Bronchial epithelial cell (primary cell): ENCODE measurements around the gene MME. TPM values are rescaled to one million over a fixed set of nuclear protein-coding genes. Genes with fewer than 3 reads are reported as not detected.
"Not testable (repeated sequence)": the region's sequence is repeated elsewhere in the genome, so short reads cannot be mapped to it uniquely, and the experiment has no call there.

ENCODE experiments used
- DNase-seq: peaks from one replicate; pipeline ENCODE4 v3.0.0-alpha.2; 2010; ENCODE audit warnings: low read depth
- FAIRE-seq: peaks from 2 replicates; lab custom pipeline; 2011; peaks lifted over from hg19 to GRCh38; lab: Jason Lieb, UNC
- H3K27me3 ChIP-seq: 2 replicates; pipeline ENCODE4 v1.5.1; 2011; ENCODE audit warnings: low read length; ENCODE audit not compliant: control insufficient read depth, insufficient read depth
- H3K36me3 ChIP-seq: 2 replicates; pipeline ENCODE4 v1.5.1; 2011; ENCODE audit warnings: low read length; ENCODE audit not compliant: control insufficient read depth, insufficient read depth
- H3K4me3 ChIP-seq: 2 replicates; pipeline ENCODE4 v1.5.1; 2011; ENCODE audit warnings: mild to moderate bottlenecking, low read depth, low read length, control low read depth
- total RNA-seq: library from RNA; depleted of rRNA; stranded (reverse); fragments of >200 nt; gene quantifications from 2 replicates; pipeline ENCODE4 v1.2.1, GENCODE V29; 2014
- TF ChIP-seq, protein P1 (sequence below): IDR thresholded peaks from 2 replicates; pipeline ENCODE4 v1.5.1; 2011; ENCODE audit warnings: mild to moderate bottlenecking, moderate library complexity, low read length, control low read depth, inconsistent platforms; ENCODE audit not compliant: insufficient read depth, severe bottlenecking

The MME gene
- total RNA-seq, 1 donor from 2014 or later = 25.3 TPM

DNA sequence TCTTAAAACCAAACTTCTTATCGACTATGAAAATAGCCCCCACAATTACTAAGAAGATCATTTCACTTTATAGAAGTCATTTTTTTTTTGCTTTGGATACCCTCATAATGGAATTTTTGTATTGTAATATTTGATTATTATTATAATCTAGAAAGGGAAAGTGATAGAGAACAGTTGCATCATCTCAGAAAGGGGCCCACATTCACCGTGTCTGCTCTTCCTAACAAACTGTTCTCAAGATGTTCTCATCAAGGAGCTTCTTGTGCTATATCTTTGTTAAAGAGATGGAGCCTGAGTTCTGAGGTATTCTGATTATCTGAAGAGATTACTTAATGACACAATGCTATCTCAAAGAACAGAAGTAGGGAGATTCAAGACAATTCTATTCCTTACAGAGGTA, 49.3 kb downstream of the MME start:
- Histone ChIP-seq H3K27me3 (no peaks in the 10 kb centered on the region), H3K4me3 (no peak overlapping the region), H3K36me3 (no peaks in the 10 kb centered on the region)
- DNase-seq (no peak), FAIRE-seq (no peak)
- TF ChIP-seq, protein P1, sequence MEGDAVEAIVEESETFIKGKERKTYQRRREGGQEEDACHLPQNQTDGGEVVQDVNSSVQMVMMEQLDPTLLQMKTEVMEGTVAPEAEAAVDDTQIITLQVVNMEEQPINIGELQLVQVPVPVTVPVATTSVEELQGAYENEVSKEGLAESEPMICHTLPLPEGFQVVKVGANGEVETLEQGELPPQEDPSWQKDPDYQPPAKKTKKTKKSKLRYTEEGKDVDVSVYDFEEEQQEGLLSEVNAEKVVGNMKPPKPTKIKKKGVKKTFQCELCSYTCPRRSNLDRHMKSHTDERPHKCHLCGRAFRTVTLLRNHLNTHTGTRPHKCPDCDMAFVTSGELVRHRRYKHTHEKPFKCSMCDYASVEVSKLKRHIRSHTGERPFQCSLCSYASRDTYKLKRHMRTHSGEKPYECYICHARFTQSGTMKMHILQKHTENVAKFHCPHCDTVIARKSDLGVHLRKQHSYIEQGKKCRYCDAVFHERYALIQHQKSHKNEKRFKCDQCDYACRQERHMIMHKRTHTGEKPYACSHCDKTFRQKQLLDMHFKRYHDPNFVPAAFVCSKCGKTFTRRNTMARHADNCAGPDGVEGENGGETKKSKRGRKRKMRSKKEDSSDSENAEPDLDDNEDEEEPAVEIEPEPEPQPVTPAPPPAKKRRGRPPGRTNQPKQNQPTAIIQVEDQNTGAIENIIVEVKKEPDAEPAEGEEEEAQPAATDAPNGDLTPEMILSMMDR = no peak

DNA sequence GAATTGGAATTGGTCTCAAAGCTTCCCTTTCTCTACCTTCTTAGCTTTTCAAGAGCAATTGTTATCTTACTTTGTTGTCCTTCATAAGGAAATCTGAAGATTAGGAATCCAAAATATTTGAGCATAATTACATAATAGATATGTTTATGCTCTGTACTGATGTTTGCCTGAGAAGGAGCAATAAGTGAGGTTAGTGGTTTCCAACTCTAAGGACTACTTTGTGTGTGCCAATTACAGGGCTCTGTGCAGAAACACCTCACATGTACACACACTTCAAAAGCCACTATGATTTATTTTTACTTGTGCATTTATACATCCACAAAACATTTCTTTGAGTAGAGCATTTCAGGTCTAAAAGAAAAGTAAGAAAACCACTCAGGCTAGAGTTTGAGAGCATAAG, 49.9 kb downstream of the MME start:
- FAIRE-seq = no peak
- Histone ChIP-seq H3K4me3 (no peak overlapping the region), H3K36me3 (no peaks in the 10 kb centered on the region), H3K27me3 (no peaks in the 10 kb centered on the region)
- DNase-seq = no peak
- TF ChIP-seq, protein P1 = no peak

DNA sequence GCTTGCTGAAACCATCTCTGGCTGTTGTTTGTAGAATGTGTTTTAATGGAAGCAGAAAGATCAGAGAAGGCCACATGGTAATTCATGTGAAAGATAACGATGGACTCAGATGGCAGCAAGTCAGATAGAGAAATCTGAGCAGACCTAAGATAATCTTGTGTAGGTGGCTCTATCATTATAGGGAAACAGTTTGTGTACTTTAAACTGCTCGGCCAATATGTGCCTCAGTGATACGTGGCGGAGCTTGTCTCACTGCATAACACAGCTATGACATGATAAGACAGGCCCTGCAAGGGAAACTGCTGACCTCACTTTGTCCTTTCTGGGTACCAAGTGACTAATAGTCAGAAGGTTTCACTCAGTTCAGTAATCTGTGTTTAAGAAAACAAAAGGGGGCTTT, 51.0 kb downstream of the MME start:
- H3K36me3 ChIP-seq = no peaks in the 10 kb centered on the region
- H3K4me3 ChIP-seq = no peak overlapping the region
- no peak for FAIRE-seq
- H3K27me3 ChIP-seq = no peaks in the 10 kb centered on the region
- DNase-seq = peak; percentile 98
- TF ChIP-seq, protein P1 = no peak

DNA sequence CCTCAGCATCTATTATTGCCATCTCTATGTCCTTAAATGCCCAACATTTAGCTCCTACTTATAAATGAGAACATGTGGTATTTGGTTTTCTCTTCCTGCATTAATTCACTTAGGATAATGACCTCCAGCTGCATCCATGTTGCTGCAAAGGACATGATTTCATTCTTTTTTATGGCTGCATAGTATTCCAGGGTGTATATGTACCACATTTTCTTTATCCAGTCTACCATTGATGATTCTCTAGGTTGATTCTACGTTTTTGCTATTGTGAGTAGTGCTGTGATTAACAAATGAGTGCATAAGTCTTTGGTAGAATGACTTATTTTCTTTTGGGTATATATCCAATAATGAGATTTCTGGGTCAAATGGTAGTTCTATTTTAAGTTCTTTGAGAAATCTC, 54.2 kb downstream of the MME start:
- not testable (repeated sequence) for H3K27me3 ChIP-seq, DNase-seq, H3K4me3 ChIP-seq, FAIRE-seq, H3K36me3 ChIP-seq

DNA sequence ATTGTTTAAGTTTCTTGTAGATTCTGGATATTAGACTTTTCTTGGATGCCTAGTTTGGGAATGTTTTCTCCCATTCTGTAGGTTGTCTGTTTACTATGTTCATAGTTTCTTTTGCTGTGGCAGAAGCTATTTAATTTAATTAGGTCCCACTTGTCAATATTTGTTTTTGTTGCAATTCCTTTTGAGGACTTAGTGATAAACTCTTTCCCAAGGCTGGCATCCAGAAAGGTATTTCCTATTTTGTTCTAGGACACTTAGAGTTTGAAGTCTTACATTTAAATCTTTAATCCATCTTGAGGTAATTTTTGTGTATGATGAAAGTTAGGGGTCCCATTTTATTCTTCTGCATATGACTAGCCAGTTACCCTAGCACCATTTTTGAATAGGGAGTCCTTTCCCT, 54.9 kb downstream of the MME start:
- DNase-seq (no peak), FAIRE-seq (no peak)
- TF ChIP-seq, protein P1 = no peak

DNA sequence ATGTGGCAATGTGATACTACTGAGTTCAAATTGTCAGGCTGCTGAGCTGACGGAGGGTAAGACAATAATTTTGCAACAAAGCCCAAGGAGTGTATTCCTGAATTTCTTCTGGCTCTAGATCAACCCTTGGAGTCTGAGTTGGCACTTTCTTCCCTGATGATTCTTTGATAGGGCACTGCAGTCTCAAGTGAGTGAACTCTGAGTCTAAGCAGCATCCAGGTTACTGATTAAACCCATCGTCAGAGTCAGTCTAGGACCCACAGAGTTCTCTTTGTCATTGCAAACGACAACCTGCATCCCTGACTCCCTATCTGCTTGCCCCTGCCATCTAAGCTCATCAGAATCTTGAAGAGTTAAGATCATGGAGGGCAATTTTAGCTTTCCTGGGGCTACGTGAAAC, 58.6 kb downstream of the MME start:
- DNase-seq (no peak), FAIRE-seq (no peak)
- H3K27me3 ChIP-seq = no peaks in the 10 kb centered on the region
- H3K36me3 ChIP-seq = no peaks in the 10 kb centered on the region
- H3K4me3 ChIP-seq = no peak overlapping the region
- TF ChIP-seq, protein P1 = no peak

More for the DNA sequence above, 54.9 kb downstream of the MME start:
- Histone ChIP-seq H3K36me3 (no peaks in the 10 kb centered on the region), H3K4me3 (no peak overlapping the region), H3K27me3 (no peaks in the 10 kb centered on the region)
